ENCODE data around the gene SEC63. TPM values are rescaled to one million over a fixed set of nuclear protein-coding genes. Genes with fewer than 3 reads are reported as not detected.

The SEC63 gene
- total and polyA plus RNA-seq, 12 donors = 23.8 to 190 (median 64.1) TPM

DNA sequence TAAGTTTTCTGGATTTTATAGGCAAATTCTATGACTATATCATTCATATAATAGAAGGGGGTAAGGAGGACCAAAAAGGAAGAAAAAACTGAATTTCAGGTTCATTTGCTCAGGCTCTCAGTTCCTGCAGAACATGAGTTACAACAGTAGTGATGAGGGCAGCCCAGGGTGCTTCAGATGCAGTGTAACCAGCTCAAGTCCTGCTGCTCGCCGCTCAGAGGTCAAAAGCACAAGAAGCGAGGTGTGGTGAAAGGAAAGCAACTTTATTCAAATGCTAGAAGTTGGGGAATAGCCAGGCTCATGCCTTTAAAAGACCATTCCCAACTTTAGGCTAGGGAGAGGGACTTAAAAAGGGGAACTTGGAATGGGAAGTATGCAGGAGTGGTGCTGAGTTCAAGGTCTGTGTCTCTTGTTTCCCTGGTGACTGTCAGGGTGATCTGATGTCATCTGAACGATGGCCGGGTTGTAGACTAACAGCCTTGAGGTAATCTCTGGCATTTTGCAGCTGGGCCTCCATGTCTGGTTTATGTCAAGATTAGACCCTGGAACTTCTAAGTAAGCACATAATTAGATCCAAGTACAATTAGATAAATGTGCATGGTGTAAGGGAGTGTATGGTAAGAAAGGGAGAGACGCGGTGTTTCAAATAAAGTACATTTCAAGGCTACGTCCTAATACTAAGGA is 14.5 kb upstream of the SEC63 start:
- no peaks in the 10 kb centered on the region for H3K9me3 ChIP-seq (replicated peaks in 1 of 3)
- peaks cover 9 to 27% of the 10 kb centered on the region in 2 donors for H3K4me1 ChIP-seq (replicated peaks in 1 of 2)
- DNase-seq = peak; percentile 58 to 85 (median 75)
- 24 to 43% (median 38%) methylated on average over 8 of the region's 8 CpGs for WGBS, 4 donors
- H3K4me3 ChIP-seq = peak overlapping the region in 1 of 4 donors; percentile 7
- intact Hi-C loops (cut with DNase I) = no loop called here
- TF ChIP-seq, protein P1, sequence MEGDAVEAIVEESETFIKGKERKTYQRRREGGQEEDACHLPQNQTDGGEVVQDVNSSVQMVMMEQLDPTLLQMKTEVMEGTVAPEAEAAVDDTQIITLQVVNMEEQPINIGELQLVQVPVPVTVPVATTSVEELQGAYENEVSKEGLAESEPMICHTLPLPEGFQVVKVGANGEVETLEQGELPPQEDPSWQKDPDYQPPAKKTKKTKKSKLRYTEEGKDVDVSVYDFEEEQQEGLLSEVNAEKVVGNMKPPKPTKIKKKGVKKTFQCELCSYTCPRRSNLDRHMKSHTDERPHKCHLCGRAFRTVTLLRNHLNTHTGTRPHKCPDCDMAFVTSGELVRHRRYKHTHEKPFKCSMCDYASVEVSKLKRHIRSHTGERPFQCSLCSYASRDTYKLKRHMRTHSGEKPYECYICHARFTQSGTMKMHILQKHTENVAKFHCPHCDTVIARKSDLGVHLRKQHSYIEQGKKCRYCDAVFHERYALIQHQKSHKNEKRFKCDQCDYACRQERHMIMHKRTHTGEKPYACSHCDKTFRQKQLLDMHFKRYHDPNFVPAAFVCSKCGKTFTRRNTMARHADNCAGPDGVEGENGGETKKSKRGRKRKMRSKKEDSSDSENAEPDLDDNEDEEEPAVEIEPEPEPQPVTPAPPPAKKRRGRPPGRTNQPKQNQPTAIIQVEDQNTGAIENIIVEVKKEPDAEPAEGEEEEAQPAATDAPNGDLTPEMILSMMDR (IDR thresholded peaks at IDR 0.05) = no peak
- no peak for TF ChIP-seq POLR2A (IDR thresholded peaks at IDR 0.05)
- peak overlapping the region in 4 of 5 donors; percentile 52 to 72 (median 68) for H3K27ac ChIP-seq
- H3K36me3 ChIP-seq (replicated peaks in 1 of 2) = no peaks in the 10 kb centered on the region
- no peaks in the 10 kb centered on the region for H3K27me3 ChIP-seq

GRCh38 chr6:107971181-107971580 is 13.2 kb upstream of the SEC63 start:
- Histone ChIP-seq H3K4me3 (no peak overlapping the region), H3K27me3 (no peaks in the 10 kb centered on the region), H3K9me3 (replicated peaks in 1 of 3) (no peaks in the 10 kb centered on the region), H3K36me3 (replicated peaks in 1 of 2) (no peaks in the 10 kb centered on the region), H3K4me1 (replicated peaks in 1 of 2) (peaks cover 9 to 24% of the 10 kb centered on the region in 2 donors), H3K27ac (no peak overlapping the region)
- WGBS, 4 donors = 95 to 98% (median 97%) methylated on average over 6 of the region's 6 CpGs
- DNase-seq = no peak
- TF ChIP-seq, protein P1 (IDR thresholded peaks at IDR 0.05) = no peak
- TF ChIP-seq POLR2A (IDR thresholded peaks at IDR 0.05) = no peak
- intact Hi-C loops (cut with DNase I) = no loop called here

DNA sequence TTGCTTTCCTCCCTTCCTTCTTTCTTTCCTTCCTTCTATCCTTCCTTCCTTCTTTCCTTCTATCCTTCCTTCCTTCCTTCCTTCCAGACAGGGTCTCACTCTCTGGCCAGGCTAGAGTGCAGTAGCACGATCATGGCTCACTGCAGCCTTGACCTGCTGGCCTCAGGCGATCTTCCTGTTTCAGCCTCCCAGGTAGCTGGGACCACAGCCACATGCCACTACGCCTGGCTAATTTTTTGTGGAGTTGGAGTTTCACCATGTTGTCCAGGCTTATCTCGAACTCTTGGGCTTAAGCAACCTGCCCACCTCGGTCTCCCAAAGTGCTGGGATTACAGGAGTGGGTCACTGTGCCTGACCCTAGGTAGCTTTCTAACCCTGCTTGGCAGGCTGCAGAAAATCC is 12.2 kb upstream of the SEC63 start:
- no peaks in the 10 kb centered on the region for H3K9me3 ChIP-seq (replicated peaks in 1 of 3)
- DNase-seq = no peak
- intact Hi-C loops (cut with DNase I) = no loop called here
- WGBS, 4 donors = 72 to 82% (median 74%) methylated on average over 5 of the region's 5 CpGs
- TF ChIP-seq, protein P1 (IDR thresholded peaks at IDR 0.05) = no peak
- TF ChIP-seq POLR2A (IDR thresholded peaks at IDR 0.05) = no peak
- no peaks in the 10 kb centered on the region for H3K36me3 ChIP-seq (replicated peaks in 1 of 2)
- H3K4me3 ChIP-seq = no peak overlapping the region
- no peak overlapping the region for H3K27ac ChIP-seq
- peaks cover 9 to 22% of the 10 kb centered on the region in 2 donors for H3K4me1 ChIP-seq (replicated peaks in 1 of 2)
- H3K27me3 ChIP-seq = no peaks in the 10 kb centered on the region

- WGBS, 4 donors = 77 to 81% (median 79%) methylated on average over 5 of the region's 5 CpGs
- intact Hi-C loops (cut with DNase I) = no loop called here
- H3K27me3 ChIP-seq = no peaks in the 10 kb centered on the region
- no peak overlapping the region for H3K4me3 ChIP-seq
- H3K4me1 ChIP-seq (replicated peaks in 1 of 2) = peaks cover 8 to 21% of the 10 kb centered on the region in 2 donors
- peak overlapping the region in 1 of 5 donors; percentile 13 for H3K27ac ChIP-seq
- H3K9me3 ChIP-seq (replicated peaks in 1 of 3) = no peaks in the 10 kb centered on the region
- TF ChIP-seq, protein P1 (IDR thresholded peaks at IDR 0.05) = no peak
- no peak for TF ChIP-seq POLR2A (IDR thresholded peaks at IDR 0.05)
- DNase-seq = peak in 1 of 7 donors; percentile 21
- H3K36me3 ChIP-seq (replicated peaks in 1 of 2) = no peaks in the 10 kb centered on the region
These were observed 10.1 kb upstream of the SEC63 start for GRCh38 chr6:107968081-107968480.

Measured in adrenal gland (tissue), 12 donors.